ENCODE data around the gene CALR3. TPM values are rescaled to one million over a fixed set of nuclear protein-coding genes. Genes with fewer than 3 reads are reported as not detected.
A peak's percentile ranks its signal among the peaks of the same experiment; 100 is the strongest.

The CALR3 gene
- total and polyA plus RNA-seq, 10 of the 15 experiments (the other 5 are each of a cell fraction or from before 2014, with no cell fraction given), result 0.05 to 0.45 (median 0.12) TPM; not detected in 2

DNA sequence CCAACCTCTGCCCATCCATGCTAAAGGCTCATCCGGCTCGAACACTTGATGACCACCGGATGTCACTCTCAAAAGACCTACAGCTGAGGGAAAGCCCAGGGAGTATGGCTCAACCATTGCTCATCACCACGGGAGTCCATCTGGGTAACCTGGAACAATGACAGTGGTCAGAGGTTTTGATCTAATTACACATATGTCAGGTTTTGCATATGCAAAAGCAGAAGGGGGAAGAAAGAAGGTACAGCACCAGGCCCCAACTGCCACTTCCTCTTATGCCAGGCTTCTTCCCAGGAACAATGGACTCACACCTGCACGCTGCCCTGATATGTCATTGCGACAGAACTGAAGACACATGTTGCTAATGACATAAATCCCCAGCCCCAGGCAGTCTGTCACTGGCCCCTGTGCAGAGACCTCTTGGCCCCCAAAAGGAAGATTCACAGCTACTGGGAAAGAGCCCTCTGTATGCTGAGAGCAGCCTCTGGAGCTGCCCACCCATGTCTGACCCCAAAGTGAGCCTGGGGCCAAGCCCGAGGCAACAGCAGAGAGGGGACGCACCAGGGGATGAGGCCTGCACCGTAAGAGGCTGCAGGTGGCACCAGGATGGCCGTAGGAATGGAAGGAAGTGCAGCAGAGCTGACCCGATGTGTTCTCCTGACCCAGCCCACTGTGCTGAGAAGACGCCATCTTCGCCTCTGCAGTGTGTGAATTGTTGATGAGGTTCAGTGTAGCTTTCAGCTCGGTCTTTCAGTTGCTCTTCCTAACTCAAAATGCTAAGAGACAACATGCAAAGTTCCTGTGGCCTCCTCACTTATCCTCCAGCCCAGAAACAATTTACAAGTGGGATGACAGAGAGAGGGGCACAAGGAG lies 50.5 kb downstream of the CALR3 start (continued):
- TF ChIP-seq PRDM15 (CRISPR knock-in tag; IDR thresholded peaks at IDR 0.05) (peak; percentile 81; the same call in 1 of the 2 replicates), CHD1 (IDR thresholded peaks at IDR 0.05; ENCODE audit: low read depth, low read length) (no peak), NBN (IDR thresholded peaks at IDR 0.05) (peak; percentile 57), ZNF274 (IDR thresholded peaks at IDR 0.05; ENCODE audit: insufficient read depth, insufficient read length) (no peak), MTA2 (IDR thresholded peaks at IDR 0.05; ENCODE audit: low read depth) (peak; percentile 91), ZBTB11 (CRISPR knock-in tag; IDR thresholded peaks at IDR 0.05) (peak; percentile 72), STAT3 (IDR thresholded peaks at IDR 0.05; ENCODE audit: low read depth, low read length) (no peak; the same call in 1 of the 2 replicates), RELA (IDR thresholded peaks at IDR 0.05; ENCODE audit: borderline replicate concordance, partially characterized antibody) (no peak), CBX5 (IDR thresholded peaks at IDR 0.05; ENCODE audit: low read depth) (no peak), ATF7 (IDR thresholded peaks at IDR 0.05; ENCODE audit: low read depth) (peak; percentile 90), SREBF1 (IDR thresholded peaks at IDR 0.05; ENCODE audit: low read length) (no peak), CREM (IDR thresholded peaks at IDR 0.05; ENCODE audit: low read depth) (peak; percentile 47), CREB1 (IDR thresholded peaks at IDR 0.05; ENCODE audit: low read depth) (peak; percentile 57), PML (IDR thresholded peaks at IDR 0.05; ENCODE audit: low read length) (no peak), BHLHE40 (IDR thresholded peaks at IDR 0.05; ENCODE audit: borderline replicate concordance in 1 of 2, low read depth in 2 of 2, low read length in 1 of 2) (peak; percentile 64 to 85), NFYB (IDR thresholded peaks at IDR 0.05; ENCODE audit: insufficient read depth, low read depth, low read length) (0 out of 2 replicates have a peak, but pooled peaks have one; percentile 7), SREBF2 (IDR thresholded peaks at IDR 0.05; ENCODE audit: low read length) (no peak), POU2F2 (IDR thresholded peaks at IDR 0.05; ENCODE audit: borderline replicate concordance, low read depth, low read length) (peak; percentile 100), PKNOX1 (IDR thresholded peaks at IDR 0.05) (peak; percentile 77)
- TF ChIP-seq, protein P1, sequence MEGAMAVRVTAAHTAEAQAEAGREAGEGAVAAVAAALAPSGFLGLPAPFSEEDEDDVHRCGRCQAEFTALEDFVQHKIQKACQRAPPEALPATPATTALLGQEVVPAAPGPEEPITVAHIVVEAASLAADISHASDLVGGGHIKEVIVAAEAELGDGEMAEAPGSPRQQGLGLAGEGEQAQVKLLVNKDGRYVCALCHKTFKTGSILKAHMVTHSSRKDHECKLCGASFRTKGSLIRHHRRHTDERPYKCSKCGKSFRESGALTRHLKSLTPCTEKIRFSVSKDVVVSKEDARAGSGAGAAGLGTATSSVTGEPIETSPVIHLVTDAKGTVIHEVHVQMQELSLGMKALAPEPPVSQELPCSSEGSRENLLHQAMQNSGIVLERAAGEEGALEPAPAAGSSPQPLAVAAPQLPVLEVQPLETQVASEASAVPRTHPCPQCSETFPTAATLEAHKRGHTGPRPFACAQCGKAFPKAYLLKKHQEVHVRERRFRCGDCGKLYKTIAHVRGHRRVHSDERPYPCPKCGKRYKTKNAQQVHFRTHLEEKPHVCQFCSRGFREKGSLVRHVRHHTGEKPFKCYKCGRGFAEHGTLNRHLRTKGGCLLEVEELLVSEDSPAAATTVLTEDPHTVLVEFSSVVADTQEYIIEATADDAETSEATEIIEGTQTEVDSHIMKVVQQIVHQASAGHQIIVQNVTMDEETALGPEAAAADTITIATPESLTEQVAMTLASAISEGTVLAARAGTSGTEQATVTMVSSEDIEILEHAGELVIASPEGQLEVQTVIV (IDR thresholded peaks at IDR 0.05; ENCODE audit: borderline replicate concordance, partially characterized antibody), result no peak

Measured in GM12878 (cell line).